Effector CD4-positive, alpha-beta T cell (primary cell): Measurements from ENCODE around the gene ACAP3.

Experiments used
- DNase-seq: peaks from one replicate; pipeline ENCODE4 v3.0.0-alpha.2; 2020
- total RNA-seq: gene quantifications from one replicate; lab custom pipeline; 2026; lab: John Stamatoyannopoulos, UW

ACAP3 gene, protein sequence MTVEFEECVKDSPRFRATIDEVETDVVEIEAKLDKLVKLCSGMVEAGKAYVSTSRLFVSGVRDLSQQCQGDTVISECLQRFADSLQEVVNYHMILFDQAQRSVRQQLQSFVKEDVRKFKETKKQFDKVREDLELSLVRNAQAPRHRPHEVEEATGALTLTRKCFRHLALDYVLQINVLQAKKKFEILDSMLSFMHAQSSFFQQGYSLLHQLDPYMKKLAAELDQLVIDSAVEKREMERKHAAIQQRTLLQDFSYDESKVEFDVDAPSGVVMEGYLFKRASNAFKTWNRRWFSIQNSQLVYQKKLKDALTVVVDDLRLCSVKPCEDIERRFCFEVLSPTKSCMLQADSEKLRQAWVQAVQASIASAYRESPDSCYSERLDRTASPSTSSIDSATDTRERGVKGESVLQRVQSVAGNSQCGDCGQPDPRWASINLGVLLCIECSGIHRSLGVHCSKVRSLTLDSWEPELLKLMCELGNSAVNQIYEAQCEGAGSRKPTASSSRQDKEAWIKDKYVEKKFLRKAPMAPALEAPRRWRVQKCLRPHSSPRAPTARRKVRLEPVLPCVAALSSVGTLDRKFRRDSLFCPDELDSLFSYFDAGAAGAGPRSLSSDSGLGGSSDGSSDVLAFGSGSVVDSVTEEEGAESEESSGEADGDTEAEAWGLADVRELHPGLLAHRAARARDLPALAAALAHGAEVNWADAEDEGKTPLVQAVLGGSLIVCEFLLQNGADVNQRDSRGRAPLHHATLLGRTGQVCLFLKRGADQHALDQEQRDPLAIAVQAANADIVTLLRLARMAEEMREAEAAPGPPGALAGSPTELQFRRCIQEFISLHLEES
- total RNA-seq = 74.9 reads per million, percentile 77 among the genes with 10 or more reads in this experiment

DNA sequence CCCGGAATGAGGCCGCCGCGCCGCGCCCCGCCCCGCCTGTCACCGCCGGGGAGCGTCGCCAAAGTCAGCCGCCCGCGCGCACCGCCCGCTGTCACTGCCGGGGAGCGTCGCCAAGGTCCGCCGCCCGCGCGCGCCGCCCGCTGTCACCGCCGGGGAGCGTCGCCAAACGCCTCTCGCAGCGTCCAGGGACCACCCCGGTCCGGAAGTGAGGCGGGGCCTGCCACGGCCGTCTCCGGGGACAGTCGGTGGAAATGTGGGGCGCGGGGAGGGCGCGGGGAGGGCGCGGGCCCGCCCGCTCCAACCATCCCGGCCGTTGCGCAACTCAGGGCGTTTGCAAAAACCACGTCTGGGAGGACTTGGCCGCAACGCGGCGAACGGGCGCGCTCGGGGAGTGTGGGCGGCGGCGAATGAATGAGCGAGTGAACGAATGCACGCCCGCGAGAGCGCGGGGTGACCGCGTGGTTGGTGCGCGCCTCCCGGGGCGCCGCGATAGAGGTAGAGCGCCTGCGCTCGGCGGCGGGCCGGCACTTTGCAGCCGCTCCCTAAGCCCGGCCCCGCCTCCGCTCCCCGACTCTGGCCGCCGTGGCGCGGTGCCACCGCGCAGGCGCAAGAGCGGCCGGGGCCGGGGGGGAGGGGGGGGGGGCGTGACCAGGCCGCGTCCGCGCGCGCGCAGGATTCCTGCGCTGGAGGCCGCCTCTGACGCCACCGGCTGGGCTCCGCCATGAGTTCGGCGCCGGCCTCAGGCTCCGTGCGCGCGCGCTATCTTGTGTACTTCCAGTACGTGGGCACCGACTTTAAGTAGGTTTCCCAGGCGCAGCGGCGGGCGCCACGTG lies at the start of gene ACAP3, which contains the start of gene PUSL1:
TSS of gene ACAP3 (minus strand) at position 8 of the 833 bp plus-strand sequence. CDS start 115 bp downstream, outside the sequence.
TSS of gene PUSL1 (plus strand) at position 675 of the 833 bp plus-strand sequence. CDS start at position 722, 47 bp downstream.
- DNase-seq = peak; percentile 82

DNA sequence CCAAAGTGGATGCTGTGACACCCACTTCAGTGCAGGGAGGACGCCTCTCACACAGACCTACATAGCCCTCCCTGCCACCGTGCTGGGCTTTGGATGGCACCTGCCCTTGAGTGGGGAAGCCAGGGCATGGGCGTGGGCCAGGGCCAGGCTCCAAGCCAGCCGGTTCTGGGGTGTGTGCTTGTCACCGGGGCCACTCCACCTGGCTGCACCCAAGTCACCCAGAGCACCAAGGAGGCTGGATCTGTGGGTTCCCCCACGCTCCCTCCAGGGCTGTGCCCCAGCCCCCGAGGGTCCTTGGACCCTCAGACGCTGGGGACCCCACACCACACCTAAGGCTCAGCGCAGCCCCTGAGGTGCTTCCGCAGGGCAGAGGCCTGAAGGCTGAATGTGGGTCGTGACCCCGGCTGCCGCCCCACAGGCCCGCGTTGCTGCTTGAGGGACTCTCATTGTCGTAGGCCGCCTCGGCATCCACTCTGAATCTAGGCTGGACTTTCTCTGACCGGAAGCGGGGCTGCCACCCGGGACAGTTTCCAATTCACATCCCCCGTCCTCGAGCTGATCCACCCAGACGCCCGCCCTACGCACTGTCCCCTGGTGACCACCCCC lies 49.2 kb upstream of the ACAP3 start:
- DNase-seq = no peak

DNA sequence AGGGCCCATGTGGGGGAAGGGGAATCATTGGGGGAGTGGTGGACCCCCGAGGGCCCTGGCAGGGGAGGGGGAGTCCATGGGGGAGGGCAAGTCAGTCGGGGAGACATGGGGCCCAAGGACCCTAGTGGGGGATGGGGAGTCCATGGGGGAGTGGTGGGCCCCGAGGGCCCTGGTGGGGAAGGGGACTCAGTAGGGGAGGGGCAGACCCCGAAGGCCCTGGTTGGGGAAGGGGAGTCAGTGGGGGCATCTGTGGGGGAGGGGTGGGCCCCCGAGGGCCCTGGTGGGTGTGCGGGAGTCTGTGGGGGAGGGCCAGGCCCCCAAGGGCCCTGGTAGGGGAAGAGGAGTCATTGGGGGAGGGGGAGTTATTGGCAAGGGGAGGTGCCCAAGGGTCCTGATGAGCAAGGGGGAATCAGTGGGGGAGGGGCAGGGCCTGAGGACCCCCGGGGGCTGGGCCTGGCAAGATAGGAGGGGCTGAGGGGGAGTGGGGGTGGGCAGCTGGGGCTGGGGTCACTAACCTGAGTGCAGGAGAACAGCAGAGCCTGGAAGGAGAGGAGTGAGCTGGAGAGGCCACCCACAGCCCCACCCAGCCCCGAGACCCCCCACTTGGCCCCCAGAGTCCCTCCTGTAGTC lies 48.6 kb upstream of the ACAP3 start:
- no peak for DNase-seq

DNA sequence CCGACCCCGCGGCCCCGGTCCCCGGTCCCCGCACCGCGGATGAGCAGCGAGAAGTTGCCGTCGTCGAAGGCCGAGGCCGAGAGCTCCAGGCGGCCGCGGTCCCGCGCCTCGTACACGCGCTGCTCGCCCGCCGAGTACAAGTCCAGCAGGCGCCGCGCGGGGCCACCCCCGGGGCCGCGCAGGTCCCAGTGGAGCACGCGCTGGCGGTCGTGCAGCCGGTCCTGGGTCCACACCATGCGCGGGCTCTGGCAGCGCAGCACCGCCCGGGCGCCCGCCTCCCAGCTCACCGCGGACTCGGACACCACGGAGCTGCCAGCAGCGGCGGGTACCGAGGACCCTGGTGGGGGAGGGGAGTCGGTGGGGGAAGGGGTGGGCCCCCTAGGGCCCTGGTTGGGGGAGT lies 47.7 kb upstream of the ACAP3 start:
- no peak for DNase-seq

DNA sequence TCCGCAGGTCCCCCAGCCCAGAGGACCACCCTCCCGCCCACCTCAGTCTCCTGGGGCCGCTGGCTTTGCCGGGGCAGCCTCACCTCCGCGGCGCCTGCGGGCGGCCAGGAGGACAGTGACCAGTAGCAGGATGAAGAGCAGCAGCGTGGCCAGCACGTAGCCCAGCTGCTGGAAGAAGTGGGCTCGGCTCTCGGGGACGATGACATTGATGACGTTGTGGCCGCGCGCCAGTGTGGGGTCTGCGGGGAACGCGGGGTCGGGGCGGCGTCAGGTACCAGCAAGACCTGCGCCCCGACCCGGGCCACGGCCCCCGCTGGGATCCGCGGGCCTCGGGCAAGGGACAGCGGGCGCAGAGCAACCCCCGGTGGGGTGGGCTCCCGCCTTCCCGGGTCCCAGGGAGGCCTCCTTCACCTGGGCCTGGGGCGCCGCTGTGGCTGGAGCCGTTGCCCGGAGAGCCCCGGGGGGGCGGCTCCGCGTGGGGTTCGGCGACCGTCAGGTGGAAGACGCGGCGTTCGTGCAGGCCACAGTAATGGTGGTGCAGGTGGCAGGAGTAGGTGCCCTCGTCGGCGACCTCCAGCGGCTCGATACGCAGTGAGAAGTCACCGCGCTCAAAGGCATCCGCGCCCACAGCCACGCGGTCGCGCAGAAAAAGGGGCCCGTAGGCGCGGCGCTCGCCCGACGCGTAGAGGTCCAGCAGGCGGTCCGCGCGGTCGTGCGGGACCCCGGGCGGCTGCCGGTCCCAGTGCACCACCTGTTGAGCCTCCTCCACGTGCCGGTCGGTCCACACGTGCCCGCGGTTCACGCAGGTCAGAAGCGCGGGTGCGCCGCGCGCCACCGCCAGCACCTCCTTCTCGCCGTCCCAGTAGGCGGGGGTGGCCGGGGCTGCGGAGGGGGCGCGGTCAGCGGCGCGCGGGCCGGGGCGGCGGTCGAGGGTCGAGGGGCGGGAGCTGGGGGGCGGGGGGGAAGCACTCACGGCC lies 46.8 kb upstream of the ACAP3 start:
- no peak for DNase-seq

DNA sequence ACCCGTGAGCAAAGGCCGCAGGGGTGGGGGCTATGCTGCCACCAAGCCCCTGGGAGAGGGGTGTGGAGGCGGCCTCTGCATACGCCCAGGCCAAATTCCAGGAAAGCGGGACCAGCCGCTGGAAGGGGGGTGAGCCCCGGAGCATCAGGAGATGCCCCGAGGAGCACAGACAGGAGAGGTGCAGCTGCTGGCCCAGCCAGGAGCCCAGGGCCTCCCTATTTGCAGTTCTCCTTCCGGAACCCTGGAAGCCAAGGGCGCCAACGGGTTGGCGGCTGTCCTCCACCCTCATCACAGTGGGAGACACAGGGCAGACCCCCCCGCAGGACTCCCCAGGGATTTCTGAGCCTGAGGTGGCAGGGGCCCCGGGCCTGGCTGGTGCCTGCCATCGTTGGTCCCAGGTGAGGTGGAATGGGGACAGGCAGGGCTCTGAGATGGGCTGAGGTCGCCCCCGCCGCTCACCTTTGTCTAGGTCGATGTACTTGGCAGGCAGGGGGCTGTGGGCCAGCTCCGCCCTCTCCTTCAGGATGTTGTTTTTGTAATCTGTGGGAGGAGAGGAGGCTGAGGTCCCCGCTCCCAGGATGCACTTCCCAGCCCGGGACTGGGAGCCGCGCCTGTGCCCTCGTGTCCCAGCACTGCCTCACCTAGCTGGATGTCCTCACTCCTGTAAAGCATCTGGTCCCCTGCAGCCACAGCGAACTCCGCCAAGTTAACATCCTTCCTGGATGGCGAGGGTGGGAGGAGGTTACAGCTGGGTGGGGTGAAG lies 45.8 kb upstream of the ACAP3 start:
- no peak for DNase-seq

DNA sequence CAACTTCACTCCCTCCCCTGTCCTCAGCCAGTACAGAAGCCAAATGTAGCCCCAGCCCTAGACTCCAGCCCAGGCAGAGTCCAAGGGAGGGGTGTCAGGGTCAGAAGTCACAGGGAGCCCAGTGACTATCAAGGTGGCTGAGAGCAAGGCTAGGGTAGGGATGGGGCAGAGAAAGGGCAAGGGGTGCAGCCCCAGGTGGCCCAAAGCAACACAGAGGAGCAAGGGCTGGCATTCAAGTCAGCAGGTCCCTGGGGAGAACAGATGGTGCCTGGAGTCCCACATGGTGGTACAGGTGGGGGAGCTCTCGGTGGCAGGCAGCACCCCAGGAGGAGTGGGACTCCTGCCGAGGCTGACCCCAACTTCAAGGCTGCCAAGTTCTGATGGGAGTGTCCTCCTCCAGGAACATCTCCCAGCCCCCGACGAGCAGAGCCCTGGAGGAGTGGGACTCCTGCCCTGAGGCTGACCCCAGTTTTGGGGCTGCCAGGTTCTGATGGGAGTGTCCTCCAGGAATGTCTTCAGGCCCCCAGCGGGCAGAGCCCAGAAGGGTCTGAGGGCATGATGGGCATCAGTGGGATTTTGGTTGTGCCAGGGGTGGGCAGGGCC lies 45.2 kb upstream of the ACAP3 start:
- DNase-seq = no peak

DNA sequence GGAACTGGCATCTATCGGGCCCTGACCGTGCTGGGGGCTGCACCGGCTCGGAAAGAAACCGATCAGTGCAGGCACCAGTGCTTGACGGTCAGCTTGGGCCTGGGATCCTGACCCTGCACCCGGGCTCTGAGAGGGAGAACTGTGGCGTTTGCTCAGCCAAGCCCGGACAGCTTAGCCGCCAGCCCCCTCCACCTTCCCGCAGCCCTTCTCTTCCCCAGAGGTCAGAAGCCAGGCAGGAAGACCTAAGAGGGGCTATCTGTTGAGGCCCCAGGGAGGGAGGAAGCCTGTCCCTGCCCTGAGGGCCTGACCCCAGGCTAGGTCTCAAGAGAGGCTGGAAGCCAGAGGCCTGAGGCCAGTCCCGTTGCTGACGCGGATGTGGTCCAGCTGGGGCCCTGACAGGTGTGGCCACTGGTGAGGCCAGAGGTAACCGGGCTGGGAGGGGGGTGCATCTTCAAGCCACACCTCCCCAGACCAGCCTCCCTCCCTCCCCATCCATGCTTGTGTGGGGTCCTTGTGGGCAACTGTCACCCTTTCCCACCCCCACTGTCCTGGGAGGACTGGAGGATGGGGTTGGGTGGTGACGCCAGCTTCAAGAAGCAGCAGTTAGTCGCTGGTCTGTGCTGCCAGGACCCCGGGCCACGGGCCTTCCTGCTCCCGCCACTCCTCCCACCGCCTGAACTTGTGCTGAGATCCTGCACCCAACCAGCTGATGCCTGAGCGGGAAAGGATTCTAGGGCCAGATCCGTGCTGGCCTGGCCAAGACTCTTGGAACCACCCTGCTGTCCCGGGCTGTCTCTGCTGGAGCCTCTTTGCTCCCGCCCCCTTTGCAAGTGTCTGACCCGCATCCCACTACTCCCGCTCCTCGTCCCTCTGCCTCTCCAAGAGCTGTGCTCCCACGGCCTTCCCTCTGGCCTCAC lies 44.0 kb upstream of the ACAP3 start:
- no peak for DNase-seq

DNA sequence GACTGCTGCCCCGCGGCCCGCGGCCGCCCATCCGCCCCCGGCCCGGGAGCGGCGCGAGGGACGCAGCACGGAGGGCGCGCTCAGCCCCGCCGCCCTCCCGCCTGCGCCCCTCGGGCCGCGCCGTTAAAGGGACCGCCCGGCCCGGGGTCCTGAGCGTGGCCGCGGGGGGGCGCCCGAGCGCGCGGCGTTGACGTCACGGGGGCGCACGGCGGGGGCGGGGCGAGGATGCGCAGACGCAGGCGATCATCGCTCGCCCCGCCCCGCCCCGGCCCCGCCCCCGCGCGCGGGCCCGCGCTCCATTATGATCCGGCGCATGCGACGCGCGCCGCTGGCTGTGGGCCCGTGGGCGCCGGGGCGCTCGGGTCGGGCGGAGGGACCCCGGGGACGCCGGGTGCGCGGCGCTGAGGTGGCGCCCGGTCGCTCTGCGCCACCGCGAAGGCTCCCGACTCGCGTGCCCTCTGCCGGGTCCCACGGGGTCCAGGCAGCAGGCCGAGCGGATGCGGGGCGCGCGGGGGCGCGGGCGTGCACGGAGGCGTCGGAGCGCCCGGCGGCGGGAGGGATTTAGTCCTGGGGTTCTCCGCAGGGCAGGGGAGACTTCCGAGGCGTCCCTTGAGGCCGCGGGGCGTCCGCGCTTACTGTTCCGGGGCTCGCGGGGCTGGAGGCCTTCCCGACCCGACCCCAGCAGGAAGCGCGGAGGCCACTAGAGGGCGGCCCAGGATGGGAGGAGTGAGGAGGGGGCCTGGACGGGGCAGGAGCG lies 41.7 kb upstream of the ACAP3 start, which contains the start of gene DVL1:
TSS of gene DVL1 (minus strand) at position 163 of the 757 bp plus-strand sequence. CDS start 353 bp downstream, outside the sequence.
- peak; percentile 69 for DNase-seq

DNA sequence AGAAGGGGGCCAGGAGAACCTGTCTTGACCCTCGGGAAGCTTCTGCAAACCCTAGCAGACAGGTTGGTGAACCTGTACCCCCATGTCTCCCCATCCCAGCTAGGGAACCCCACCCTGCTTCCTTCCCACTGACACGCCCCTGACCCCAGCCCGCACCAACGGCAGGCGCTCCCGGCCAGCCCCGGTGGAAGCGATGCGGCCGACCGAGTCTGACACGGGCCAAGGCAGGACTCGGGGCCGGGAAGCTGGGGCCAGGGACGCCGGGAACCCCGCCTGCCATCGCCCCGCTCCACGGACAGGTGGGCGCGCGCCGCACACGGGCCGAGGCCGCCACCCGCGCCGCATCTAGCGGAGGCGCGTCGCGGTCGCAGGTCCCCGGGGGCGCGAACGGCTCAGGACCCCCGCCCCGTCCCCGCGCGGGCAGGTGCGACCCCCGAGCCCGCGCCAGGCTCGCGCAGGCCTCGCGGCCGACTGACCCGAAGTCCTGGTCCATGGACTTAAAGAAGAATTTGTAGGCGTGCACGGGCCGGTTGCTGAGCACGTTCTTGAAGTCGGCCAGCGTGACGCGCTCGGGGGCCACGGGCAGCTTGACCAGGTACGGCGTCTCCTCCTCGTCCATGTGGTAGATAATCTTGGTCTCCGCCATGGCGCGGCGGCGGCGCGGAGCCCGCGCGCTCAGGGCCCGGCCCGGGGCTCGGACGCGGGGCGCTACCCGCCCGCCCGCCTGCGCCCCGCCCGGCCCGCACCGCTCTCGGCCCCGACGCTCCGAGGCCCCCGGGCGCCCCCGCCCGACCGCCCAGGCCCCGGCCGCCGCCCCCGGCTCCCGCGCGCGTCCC lies 40.9 kb upstream of the ACAP3 start:
- DNase-seq = no peak

DNA sequence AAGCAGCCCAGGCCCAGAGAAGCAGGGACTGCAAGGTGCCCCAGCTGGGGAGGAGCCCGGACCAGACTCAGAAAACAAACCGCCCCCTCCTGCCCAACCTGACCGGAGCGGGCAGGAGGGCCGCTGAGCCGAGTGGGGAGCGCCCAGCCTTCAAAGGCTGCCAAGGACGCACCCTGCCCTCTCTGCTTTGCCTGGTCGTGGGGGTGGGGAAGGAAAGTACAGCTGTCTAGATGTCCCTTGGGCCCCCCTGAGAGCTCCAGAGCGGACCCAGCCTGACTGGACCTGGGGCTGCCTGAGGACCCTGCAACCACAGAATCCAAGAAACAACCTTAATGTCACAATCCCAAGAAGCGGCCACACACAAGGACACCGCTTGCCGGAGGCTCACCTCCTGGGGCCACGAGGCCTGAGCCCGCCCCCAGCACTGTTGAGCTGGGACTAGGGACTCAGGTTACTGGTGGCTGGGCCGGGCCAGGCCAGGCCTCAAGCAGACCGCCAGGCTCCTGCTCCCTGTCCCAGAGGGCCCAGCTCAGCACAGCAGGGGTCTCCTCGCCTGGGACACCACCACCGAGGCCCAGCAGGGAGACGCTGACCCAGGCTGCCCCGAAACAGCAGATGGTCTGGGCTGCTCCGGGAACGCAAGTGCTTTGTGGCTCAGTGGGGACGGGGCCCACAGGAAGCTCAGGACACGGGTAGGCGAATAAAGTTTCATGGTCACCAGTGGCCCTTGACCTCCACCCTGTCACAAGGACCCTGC lies 40.1 kb upstream of the ACAP3 start:
- no peak for DNase-seq

DNA sequence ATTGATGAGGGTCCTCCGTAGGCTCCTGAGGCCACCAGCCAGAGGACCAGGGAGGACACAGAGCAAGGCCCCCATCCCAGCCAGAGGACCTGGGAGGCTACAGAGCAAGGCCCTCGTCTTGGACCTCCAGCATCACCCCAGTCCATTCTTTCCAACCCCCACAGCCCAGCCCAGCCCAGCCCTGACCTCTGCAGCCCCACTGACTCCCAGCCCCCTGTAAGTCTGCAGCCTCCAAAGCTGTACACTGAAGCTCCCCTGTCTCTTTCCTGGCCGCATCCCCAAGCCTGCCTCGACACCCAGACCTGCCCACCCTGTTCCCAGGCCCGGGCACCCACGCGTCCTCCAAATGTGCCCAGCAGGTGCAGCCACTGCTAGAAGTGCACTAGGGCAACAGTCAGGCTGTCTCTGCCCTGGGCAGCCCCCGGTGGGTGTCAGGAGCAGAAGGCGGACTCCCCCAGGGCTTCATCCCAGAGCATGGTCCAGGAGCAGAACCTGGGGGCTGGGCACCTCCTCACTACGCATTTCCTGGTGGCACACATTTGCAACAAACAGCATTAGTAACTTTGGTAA lies 39.4 kb upstream of the ACAP3 start:
- no peak for DNase-seq

DNA sequence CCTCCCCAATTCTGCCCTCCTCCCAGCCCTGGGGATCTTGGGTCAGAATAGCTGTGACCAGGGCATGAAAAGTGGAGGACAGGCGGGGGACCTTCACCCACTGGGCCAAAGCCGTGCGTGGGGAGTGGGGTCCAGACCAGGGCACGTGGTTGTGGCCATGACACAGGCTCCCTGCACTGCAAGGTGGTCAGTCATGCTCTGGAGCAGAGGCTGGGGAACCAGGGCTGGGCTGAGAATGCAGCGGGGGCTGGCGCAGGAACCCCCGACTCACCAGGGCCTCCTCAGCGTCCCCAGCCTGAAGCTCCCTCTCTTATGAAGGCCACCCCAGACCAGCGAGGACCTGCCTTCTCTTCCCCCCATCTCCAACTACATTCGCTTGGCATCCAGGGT lies 38.8 kb upstream of the ACAP3 start:
- DNase-seq = no peak

DNA sequence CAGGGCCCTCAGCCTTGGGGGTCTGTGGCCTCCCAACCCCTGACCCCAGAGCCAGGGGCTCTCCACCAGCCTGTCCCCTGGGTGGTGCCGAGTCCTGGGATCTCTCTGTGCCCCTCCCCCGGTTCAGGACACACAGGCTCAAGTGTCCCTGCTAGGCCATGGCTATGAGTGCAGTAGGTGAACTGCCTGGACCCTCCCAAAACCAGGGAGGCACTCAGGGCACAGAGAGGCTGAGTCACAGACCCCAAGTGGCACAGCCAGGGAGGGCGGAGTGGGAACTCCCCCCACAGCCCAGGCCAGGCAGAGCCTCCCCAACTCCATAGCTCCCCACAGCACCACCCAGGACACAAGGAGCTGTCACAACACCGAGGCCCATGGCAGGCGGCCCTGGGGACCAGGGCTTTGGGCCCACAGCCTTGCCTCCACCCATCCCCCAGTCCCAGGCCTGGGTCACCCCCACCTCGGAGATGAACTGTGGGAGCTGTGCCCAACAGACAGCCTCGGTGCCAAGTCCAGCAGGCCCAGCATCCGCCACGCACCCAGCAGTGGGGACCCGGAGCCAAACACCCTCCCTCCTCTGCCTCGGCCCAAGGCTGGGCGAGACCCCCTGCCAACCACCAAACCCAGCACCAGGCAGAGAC lies 38.2 kb upstream of the ACAP3 start:
- DNase-seq = no peak

DNA sequence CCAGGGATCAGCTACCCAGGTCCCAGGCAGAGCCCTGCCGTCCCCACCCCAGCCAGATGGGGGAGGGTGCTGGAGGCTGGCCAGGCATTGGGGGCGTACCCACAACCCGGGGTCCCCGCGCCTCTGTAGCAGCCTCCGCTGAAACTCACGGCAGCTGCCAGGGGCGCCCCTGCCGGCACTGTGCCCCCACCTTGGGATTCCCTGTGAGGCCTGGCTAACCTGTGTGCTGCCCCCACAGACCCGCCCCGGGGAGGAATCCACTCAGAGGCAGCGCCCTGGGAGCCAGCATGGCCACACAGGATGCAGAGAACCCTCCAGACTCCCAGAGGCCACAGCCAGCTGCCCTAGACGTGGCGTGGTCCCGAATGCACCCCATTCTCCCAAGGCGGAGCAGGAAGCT lies 37.7 kb upstream of the ACAP3 start:
- no peak for DNase-seq
